NOMO-1 treated with DMSO at 0.1 percent for 48 hours (cell line): Measurements from ENCODE around the gene SH2D3C.

Source experiments
- DNase-seq: peaks from one replicate; lab custom pipeline; 2025; ENCODE audit not compliant: unreplicated experiment; lab: John Stamatoyannopoulos, UW

Gene SH2D3C

DNA sequence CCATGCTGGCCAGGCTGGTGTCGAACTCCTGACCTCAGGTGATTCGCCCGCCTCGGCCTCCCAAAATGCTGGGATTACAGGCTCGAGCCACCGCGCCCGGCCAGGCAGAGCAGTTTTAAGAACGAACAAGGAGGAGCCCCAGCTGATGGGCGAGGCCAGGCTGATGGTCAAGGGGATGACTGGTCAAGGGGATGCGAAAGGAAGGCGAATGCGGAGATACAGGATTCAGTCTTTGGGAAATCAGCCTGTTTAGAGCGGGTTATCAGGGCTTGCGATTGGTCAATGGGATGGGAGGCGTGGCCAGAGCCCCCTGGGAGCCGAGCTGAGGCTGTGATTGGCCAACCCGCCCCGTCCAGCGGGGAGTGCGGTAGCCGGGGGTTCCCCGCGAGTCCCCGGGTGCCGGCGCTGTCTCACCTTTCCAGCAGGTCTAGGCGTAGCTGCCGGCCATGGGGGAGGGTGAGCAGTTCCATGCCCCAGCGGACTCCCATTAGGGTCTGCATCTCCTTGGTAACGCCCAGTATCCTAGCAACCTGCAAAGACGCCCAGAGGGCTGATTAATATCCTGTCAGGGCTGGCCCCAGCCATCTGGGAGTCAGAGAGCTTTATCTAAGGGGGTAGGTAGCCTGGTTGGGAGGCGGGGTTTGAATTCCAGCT is 35.9 kb downstream of the SH2D3C start:
- DNase-seq, result no peak

DNA sequence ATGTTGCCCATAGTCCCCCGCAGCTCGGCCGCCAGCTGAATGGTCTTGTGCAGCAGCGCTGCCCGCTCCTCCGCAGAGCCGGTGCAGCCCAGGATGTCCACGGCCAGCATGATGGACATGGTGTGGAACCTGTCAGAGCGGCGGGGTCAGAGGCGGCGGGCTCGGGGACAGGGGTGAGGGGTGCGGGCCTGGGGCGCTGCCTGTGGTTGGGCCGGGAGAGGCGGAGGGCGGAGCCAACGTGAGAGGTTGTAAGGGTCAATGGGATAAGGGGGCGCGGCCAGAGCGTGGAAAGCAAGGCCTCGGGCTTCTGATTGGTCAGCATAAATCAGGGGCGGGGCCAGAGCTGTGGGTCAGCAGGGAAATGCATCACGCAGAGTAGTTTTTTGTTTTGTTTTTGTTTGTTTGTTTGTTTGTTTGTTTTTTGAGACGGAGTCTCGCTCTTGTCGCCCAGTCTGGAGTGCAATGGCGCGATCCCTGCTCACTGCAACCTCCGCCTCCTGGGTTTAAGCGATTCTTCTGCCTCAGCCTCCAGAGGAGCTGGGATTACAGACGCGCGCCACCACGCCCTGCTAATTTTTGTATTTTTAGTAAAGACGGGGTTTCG is 36.5 kb downstream of the SH2D3C start:
- DNase-seq, result no peak

DNA sequence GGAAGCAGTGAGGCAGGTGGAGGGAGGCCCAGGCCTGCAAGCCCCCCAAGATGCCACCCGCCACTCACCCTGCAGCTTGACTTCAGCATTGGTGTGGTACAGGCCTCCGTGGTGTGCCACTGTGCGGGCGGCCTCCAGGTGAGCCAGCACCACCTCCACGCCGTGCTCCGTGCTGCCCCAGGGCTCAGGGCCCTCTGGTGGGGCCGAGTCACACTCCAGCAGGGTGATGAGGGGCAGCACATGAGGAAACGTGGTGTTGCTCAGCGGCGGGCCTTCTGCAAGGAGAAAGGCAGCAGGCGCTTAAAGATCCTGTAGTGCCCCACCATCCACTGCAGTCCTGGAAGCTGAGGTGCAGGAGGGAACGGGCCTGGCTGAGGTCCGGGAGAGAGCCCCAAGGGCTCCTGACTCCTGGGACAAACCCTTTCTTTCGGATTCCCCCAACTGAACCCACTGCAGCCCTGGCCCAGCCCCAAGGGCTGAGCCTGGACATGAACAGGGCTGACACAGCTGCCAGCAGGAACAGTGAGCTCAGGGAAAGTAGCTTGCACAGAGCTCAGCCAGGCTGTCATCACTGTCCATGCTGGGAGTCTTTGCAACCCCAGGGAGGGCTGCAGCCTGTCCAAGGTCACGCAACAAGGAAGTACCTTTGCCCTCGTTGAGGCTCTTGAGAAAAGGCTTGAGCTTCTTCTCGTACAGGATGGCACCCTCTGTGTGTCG is 38.7 kb downstream of the SH2D3C start:
- DNase-seq, result no peak

DNA sequence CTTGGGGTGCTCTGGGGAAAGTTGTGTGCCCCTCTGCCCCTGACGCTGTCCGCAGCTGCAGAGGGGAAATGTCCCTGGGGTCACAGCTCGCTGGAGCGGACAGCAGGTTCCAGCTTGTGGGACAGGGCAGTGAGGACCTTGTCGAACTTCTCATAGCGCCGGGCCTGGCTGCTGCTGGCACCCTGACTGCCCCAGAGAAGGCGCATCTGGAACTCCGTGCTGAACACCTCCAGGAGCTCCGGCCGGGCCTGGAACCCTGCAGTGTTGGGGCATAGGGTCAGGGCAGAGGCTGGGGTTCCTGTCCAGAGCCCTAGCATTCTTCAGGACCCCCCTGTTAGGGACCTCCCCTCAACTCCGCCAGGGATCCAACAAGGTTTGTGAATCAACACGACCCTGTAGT is 39.8 kb downstream of the SH2D3C start:
- DNase-seq, result no peak

DNA sequence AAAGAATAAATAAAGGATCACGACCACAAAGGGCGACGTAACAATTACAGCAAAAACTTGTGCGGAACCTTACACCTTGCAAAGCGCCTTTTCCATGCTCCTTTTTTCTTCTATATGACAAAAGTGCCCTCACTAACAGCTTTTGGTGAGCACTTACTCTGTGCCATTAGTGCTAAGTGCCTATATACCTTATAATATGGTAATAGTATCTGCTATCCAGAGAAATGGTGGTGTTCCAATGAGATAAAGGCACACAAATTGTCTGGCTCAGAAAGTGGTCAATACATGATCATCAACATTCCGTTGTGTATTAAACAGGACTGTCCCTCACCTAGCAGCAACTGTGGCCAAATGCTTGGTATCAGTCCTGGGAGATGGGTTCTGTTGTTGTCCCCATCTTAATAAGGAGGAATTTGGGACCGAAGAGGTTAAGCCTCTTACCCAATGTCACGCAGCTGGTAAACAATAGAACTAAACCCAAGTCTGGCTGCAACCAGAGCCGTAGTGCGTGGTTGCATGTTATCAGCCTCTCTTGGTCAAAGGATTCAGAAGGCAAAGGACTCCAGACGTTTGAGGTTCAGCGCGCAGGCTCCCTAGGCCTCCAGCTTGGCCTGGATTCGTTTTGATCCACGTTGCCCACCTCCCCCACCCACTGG is 42.8 kb downstream of the SH2D3C start:
- no peak for DNase-seq

DNA sequence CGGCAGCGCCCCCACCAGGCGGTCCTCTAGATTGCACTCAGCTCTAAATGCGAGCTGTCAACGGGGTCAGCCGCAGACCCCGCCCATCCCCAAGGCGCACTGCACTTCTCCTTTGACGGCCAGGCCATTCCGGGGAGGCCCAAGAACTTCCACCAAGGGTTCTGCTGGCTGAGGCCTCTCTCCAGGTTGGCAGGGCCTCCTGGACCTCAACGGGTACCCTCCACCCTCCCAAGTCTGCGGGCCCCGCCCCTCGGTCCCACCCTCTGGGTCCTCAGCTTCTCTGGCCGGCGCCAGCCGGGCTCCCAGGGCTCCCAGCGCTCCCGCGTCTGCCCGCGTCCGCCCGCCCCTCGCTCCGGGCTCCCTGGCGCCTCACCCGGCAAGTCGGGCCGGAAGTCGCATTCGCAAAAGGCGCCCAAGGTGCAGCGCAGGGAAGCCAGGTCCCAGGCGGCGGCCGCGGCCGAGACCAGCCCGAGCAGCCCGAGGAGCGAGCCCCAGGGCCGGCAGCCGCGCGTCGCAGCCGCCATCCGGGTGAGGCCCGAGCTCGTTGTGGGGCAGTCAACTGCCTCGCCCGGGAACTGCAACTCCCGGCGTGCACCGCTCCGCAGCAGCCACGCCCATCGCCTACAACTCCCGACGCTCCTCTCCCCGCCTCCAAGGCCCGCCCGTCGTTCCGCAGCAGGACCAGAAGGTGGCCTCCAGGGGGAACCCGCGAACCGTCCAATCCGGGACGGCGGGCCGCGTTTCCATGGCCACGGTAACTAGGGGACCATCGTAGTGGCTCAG is 43.5 kb downstream of the SH2D3C start, which contains the start of gene TOR2A:
Gene TOR2A (minus strand): TSS at position 548 of the 783 bp plus-strand sequence. CDS start 24 bp downstream, at position 524.
- DNase-seq, result peak; percentile 98

DNA sequence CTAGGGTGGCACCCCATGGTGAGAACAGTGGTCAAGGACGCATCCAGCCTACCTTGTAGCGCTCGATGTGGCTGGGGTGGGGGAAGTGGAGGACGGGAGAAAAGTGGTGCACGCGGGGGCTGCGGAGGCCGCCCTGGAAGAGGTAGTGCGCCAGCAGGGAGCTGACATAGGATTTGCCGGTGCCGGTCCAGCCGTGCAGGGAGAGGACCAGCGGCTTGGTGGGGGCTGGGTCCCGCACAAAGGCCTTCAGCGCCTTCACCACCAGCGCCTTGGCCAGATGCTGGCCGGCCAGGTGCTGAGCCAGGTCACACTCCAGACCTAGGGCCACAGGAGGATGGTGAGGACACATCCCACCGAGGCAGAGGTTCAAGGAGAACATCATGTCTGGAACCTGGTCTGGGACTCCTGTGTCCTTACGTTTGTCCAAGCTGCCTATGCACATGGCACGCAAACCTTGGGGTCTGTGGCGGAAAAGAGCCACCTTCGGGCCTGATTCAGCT is 44.2 kb downstream of the SH2D3C start:
- no peak for DNase-seq

DNA sequence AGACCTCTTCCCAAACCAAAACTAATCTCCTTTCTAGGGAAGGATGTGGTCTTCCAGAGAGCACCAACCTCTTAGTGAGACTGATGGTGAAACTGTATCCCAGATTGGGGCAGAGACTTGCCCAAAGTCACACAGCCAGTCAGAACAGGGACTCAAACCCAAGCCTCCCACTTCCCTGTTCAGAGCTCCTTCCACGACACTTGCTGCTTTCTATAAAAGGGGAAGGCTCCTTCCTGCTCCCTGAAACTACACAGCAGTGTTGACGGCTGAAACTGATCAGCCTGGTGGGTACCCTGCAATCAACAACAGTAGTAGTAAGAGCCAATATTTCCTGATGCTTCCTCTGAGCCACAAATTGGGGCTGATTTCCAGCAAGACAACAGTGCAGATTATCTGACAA is 44.9 kb downstream of the SH2D3C start:
- DNase-seq, result peak; percentile 39

DNA sequence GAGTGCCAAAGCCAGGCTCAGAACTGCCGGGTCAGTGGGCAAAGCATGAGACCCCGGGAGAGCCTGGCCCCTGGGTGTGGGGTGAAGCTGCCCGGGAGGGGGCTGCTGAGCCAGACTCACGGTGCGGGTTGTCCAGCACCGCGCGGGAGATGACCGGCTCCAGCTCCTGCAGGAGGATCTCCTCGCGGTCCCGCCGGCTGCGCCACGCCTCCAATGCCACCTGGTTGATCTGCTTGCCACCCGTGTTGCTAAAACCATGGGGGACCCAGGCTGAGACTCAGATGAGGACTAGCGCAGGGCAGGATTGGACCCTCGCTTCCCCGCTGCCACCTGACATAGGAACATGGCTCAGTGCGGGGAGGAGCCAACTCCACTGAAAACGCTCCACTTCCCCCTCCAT is 46.0 kb downstream of the SH2D3C start:
- no peak for DNase-seq

DNA sequence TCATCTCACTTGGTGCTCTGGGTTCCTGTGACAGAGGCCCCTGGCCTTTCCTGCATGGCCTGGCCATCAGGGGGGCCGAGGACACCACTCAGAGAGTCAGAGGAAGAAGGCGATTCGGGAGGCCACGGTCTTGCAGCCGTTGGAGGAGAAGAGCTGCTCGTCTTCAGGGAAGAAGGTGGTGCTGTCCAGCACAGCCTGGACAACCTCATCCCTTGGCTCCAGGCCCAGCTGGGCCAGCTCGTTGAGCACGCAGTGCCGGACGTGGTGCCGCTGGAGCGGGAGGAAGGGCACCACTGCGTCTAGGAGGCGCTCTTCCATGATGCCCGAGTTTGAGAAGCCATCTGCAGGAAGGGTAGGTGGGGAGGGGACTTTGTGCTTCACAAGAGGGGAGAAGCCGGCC is 46.5 kb downstream of the SH2D3C start:
- no peak for DNase-seq

DNA sequence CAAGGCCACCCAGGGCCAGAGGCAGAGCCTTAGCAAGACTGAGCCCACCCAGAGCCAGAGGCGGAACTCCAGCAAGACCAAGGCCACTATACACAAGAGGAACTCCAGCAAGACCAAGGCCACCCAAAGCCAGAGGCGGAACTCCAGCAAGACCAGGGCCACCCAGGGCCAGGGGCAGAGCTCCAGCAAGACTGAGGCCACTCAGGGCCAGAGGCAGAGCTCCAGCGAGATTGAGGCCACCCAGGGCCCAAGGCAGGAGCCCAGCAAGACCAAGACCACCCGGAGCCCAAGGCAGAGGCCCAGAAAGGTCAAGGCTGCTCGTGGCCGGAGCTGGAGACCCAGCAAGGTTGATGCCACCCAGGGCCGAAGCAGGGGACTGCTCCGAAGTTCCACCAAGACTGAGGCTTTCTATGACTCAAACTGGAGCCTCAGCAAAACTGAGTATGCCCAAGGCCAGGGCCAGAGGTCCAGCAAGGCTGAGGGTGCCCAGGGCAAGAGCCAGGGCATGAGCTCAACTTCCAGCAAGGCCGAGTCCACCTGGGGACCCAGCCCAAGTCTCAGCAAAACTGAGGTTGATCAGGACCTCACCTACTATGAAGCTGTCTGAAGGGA is 47.6 kb downstream of the SH2D3C start:
- no peak for DNase-seq

DNA sequence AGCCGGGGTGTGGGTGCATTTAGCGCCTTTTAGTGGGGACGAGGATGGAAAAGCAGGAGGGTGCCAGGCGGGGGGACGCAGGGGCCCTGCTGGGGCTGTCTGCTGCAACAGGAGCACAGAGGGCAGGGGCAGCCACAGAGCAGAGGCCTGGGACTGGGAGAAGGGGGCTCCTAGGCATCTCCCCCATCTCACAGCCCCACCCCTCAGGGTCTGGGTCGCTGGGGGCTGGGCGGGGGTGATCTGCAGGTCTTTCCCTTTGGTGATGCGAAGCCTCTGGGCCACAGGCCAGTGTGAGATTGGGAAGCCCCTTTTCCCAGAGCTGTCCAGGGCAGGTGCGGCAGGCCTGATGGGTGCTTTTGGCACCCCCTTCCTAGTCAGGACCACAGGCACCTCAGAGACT is 48.2 kb downstream of the SH2D3C start:
- no peak for DNase-seq

DNA sequence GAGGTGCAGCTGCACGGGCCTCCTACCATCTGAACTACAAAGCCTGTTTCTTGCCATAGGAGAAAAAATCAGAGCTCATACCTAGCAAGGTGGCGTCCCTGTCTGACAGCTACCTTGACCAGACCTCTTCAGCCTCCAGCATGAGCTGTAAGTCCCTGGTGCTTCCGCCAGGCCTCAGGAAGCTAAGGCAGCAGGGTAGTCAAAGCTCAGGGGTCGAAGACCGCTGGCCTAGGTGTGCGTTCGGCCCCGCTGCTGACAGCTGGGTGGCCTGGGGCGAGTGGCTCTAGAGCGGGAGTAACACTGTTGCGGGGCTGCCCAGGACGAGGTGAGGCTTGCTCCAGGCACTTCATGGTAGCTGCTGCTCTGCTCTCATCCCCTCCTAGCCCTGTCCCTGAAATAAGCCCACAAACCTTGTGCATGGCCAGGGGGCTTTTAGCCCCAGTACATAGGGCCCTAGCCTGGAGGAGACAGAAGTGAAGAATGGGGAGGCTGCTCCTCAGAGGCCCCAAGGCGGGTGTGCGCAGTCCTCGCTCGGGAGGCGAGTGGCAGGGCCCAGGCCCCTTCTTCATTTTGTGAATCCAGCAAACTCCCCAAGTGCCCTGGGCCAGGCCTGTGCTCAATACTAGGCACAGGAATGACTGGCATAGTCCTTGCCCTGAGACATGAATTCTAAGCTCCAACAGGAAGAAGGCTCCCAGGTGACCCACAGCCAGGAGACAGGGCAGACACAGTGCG is 48.8 kb downstream of the SH2D3C start:
- DNase-seq, result no peak

DNA sequence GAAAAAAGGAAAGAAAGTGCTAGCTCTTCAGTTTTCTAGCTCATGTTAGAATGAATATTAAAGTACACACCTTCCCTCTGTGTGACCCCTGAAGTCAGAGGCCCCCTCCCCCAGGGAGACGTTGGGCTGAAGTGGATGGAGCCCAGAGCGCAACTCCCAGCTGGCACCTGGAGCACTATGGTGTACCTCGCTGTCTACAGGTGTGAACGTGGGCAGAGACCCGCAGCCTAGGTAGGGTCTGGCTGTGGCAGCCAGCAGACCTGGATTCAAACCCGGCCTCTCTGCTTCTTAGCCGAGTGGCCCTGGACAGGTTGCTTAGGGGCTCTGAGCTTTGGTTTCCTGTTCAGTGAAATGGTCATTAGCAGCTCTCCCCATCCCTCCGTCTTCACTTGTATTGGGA is 49.7 kb downstream of the SH2D3C start:
- no peak for DNase-seq

DNA sequence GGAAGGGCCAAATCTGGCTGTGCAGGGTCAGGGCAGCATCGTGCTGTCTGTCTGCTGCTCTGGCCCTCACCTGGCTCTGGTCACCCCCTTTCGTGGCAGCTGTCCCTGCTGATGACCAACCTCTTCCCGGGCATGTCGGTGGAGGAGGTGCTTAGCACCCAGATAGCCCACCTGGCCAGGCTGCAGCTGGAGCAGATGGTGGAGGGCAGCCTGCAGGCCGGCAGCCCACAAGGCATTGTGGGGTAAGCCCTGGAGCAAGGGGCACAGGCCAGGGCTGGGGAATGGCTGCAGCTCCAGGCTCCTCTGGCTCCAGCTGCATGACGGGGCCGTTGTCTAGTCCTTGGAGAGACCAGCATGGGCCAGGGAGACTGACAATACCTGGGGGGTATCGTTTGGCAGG is 51.6 kb downstream of the SH2D3C start:
- no peak for DNase-seq

DNA sequence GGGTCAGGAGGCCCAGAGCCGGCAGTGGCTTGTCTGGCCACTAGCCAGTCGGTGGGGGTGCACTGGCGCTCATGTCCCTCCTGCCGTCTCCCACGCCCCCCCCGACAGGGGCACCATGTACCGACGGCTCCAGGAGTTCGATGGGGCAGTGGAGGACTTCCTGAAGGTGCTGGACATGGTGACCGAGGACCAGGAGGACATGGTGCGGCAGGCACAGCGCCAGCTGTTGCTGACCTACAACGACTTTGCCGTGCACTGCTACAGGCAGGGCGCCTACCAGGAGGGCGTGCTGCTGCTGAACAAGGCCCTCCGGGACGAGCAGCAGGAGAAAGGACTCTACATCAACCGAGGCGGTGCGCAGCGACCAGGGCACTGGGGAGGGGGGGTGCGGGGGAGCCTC is 54.5 kb downstream of the SH2D3C start:
- no peak for DNase-seq

DNA sequence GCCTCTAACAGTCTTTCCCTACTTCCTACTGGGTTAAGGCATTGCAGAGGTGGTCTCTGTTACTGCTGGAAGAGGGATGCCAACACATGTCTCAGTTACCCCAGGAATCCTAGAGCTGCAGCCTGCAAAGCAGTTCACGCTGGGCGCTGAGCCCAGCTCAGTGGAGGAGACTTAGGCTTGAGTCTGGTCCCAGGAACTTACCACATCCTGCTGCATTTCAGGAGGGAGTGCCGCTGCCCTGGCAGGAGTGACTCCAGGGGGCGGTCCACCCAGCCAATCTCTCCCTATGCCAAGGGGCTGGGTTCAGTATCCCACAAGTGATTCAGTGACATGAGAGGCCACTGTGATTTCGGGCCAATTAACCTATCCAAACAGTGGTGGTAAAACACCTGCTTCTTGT is 55.0 kb downstream of the SH2D3C start:
- no peak for DNase-seq

DNA sequence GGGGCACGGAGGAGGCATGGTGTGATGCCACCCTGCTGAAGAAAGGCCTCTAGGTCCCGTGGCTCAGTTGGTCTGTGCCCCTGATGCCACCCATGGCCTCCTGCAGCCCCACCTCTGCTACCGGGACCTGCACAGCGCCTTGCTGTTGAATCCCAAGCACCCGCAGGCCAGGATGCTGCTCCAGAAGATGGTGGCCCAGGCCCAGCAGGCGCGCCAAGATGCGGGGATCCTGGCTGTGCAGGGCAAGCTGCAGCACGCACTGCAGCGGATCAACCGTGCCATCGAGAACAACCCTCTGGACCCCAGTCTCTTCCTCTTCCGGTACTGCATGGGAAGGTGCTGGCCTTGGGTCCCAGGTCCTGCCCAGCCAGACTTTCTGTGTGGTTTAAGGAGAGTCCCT is 55.5 kb downstream of the SH2D3C start:
- no peak for DNase-seq

DNA sequence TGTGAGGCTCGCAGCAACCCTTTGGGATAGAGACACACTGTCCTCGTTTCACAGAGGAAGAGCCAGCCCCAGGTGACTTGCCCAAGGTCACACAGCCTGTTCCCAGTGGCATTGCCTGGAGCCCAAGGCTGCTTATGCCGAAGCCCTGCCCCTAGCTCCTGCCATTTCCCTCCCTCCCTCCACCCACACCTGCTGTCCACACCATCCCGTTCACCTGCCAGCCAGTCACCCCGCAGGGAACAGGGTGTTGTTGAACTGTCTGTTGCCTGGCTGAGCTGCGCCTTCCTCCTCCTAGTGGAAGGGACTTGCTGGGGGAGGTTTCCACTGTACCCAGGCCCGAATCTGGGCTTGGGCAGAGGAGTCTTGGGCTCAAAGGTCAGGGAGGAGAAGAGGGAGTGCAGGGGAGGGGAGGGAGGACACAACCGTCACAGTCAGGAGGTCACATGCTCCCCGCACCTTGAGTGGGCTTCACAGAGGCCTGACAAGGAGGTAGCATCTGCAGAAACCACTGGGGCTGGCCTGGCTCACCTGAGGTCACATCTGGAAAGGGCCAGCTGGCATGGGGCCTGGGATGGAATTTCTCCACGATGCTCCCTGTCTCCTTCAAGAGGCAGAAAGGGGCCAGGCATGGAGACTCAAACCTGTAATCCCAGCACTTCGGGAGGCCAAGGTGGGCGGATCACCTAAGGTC is 56.3 kb downstream of the SH2D3C start:
- no peak for DNase-seq
